Fibroblast of villous mesenchyme (primary cell): ENCODE measurements around the gene MRAS. TPM values are rescaled to one million over a fixed set of nuclear protein-coding genes. Genes with fewer than 3 reads are reported as not detected.

Source experiments
- DNase-seq: peaks from one replicate; pipeline ENCODE4 v3.0.0-alpha.2; 2010; ENCODE audit warnings: low read depth
- H3K4me3 ChIP-seq: 2 replicates; pipeline ENCODE4 v1.5.1; 2011; ENCODE audit warnings: low read depth, mild to moderate bottlenecking, low read length
- CTCF ChIP-seq: IDR thresholded peaks from 2 replicates; pipeline ENCODE4 v1.5.1; 2012; ENCODE audit warnings: low read depth, mild to moderate bottlenecking, low read length; ENCODE audit not compliant: insufficient read depth
- total RNA-seq: library from RNA; depleted of rRNA; stranded (reverse); fragments of >200 nt; gene quantifications from 2 replicates; pipeline ENCODE4 v1.2.3, GENCODE V29; 2012

The MRAS gene
- total RNA-seq, 1 donor: 53.5 TPM

- H3K4me3 ChIP-seq: no peak overlapping the region
- DNase-seq: no peak
- TF ChIP-seq CTCF: no peak
Measured at GRCh38 chr3:138351151-138351550, 2.8 kb downstream of the MRAS start.

DNA sequence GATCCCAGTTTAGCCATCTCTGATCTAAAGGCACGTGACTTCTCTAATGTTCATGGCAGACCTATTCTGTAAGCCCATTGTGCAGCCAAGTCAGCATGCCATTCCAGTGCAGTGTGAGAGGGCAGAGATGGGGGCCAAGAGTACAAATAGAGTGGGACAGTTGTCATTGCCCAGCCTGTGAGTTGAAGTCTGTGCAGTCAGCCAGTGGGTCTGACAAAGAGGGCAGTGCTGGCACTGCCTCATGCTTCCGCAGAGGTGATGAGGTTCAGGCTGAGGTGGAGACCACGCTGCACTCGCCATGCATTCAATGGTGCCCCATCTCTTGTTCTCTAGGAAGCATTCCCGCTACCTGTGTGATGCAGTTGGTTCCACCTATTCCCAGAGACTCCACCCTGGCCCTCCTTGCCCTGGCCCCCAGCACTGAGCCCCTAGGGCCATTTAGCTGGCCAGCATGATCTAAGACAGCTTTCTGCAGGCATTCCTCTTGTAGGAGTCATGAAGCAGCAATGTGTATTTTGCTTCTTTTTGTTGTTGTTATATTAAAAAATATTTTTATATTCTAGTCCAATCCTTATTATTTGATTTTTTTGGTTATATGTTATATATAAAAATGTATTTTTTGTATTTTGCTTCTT is 3.7 kb downstream of the MRAS start:
- no peak overlapping the region for H3K4me3 ChIP-seq
- no peak for DNase-seq
- TF ChIP-seq CTCF: no peak

DNA sequence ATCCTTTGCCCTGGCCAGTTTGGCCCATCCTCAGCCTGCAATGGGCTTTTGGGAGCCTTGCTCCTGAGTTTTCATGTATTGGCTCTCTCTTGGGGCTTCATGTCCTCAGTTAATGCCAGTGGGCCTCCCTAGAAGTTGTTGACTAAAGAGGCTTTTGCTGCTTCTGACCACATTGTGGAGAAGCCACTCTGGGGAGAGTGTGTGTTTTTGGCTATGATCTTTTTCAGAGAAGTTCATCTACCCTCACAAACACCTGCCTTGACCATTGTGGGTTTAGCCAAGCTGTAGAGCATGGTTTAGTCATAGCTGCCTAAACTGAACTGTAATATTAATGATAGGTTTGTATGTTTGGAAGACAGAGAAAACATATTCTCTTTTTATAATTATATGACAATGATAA is 6.0 kb downstream of the MRAS start:
- no peak overlapping the region for H3K4me3 ChIP-seq
- TF ChIP-seq CTCF: no peak
- DNase-seq: no peak

GRCh38 chr3:138355071-138355470 is 6.7 kb downstream of the MRAS start:
- no peak overlapping the region for H3K4me3 ChIP-seq
- no peak for DNase-seq
- TF ChIP-seq CTCF: no peak

DNA sequence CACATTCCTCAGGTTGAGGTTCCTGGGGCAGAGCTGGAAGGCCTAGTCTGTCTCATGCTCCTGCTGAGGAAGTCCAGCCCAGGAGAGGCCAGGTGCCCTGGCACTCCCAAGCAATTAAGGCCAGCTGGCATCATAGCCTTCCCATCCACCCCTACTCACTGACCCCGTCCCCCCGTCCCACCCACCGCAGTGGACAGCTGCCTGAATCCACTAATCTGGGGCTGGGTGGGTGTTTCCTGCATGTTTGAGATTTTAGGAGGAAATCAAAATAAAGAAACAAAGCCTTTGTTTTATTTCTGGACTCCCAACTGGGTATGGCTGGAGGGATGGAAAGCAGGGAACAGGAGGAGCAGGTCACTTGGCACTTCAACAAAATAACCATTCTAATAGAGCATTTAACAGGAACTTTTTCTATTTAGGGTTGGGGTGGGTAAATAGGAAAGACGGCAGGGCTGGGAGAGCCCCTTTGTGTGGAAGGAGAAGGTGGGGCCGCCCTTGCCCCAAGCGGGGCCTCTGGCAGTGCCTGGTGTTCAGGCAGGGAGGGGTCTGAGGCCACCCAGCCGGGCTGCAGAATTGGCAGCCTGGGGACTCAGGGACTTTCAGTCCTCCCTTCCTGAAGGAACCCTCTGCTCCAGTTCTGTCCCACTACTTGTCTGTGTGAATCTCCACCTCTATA is 8.5 kb downstream of the MRAS start:
- no peak for DNase-seq
- no peak for TF ChIP-seq CTCF
- no peak overlapping the region for H3K4me3 ChIP-seq

GRCh38 chr3:138359148-138359918 is 11.0 kb downstream of the MRAS start:
- no peak for TF ChIP-seq CTCF
- DNase-seq: no peak
- H3K4me3 ChIP-seq: no peak overlapping the region
